HepG2 (cell line): ENCODE measurements around the gene RASIP1. TPM values are rescaled to one million over a fixed set of nuclear protein-coding genes. Genes with fewer than 3 reads are reported as not detected.

Source experiments
- FOXO1 ChIP-seq: sonication (generic); formaldehyde crosslinking; IDR thresholded peaks from 2 replicates; pipeline ENCODE4 v1.4.0; 2020; ENCODE audit warnings: missing genetic modification reagents
- HCFC1 ChIP-seq: fragments of 150-350 bp; IDR thresholded peaks from 2 replicates; pipeline ENCODE4 v1.6.1; 2014; ENCODE audit warnings: low read depth, low read length
- MLLT10 ChIP-seq: sonication (generic); formaldehyde crosslinking; IDR thresholded peaks from 2 replicates; pipeline ENCODE4 v1.4.0; 2020; ENCODE audit warnings: missing genetic modification reagents
- NR2C2 ChIP-seq: sonication (generic); formaldehyde crosslinking; IDR thresholded peaks from 2 replicates; pipeline ENCODE4 v1.4.0; 2020; ENCODE audit warnings: missing genetic modification reagents, mild to moderate bottlenecking, moderate library complexity, borderline replicate concordance
- NR2F1 ChIP-seq, 2 experiments: fragments of 450-650 bp in 1 of 2; formaldehyde crosslinking in 1 of 2; IDR thresholded peaks; 2 replicates each; pipeline versions ENCODE4 v1.5.0 to v1.6.1; 2016 to 2020; ENCODE audit warnings: mild to moderate bottlenecking in 1 of 2, missing compliant biosample characterization in 1 of 2, missing genetic modification reagents in 1 of 2, moderate library complexity in 1 of 2
- PHF5A ChIP-seq: IDR thresholded peaks from one replicate; pipeline ENCODE4 v1.6.1; 2018; ENCODE audit warnings: low read depth, missing genetic modification reagents; ENCODE audit not compliant: unreplicated experiment
- POGZ ChIP-seq: sonication (generic); formaldehyde crosslinking; IDR thresholded peaks from 2 replicates; pipeline ENCODE4 v1.4.0; 2020; ENCODE audit warnings: mild to moderate bottlenecking, missing genetic modification reagents
- RARA ChIP-seq: IDR thresholded peaks from 2 replicates; pipeline ENCODE4 v1.6.1; 2016; ENCODE audit warnings: missing genetic modification reagents, missing compliant biosample characterization
- SMARCE1 ChIP-seq: fragments of 450-650 bp; IDR thresholded peaks from 2 replicates; pipeline ENCODE4 v1.6.1; 2017; ENCODE audit warnings: borderline replicate concordance
- ZFY ChIP-seq: sonication (generic); formaldehyde crosslinking; IDR thresholded peaks from 2 replicates; pipeline ENCODE4 v1.4.0; 2020; ENCODE audit warnings: missing genetic modification reagents
- ZNF33B ChIP-seq: sonication (generic); formaldehyde crosslinking; IDR thresholded peaks from 2 replicates; pipeline ENCODE4 v1.5.1; 2020; ENCODE audit warnings: mild to moderate bottlenecking, missing genetic modification reagents
- ZNF598 ChIP-seq: sonication (generic); formaldehyde crosslinking; IDR thresholded peaks from 2 replicates; pipeline ENCODE4 v1.5.1; 2020; ENCODE audit warnings: mild to moderate bottlenecking, missing genetic modification reagents, borderline replicate concordance
- ZNF724P ChIP-seq: sonication (generic); formaldehyde crosslinking; IDR thresholded peaks from 2 replicates; pipeline ENCODE4 v1.8.0; 2022; ENCODE audit warnings: missing genetic modification reagents, borderline replicate concordance
- ZNF83 ChIP-seq: sonication (generic); formaldehyde crosslinking; IDR thresholded peaks from 2 replicates; pipeline ENCODE4 v1.4.0; 2020; ENCODE audit warnings: missing genetic modification reagents, mild to moderate bottlenecking, borderline replicate concordance
- ZSCAN21 ChIP-seq: sonication (generic); formaldehyde crosslinking; IDR thresholded peaks from 2 replicates; pipeline ENCODE4 v1.8.0; 2022; ENCODE audit warnings: mild to moderate bottlenecking, missing genetic modification reagents, moderate library complexity, borderline replicate concordance
- polyA plus RNA-seq, 8 experiments: library from polyadenylated mRNA; depleted of rRNA in 3 of 8; stranded (reverse) in 7 of 8; unstranded in 1 of 8; fragments of >200 nt; fragmentation: Illumina TruSeq in 4 of 8; extraction: Trizol in 4 of 8; gene quantifications; 2 replicates each; pipeline versions ENCODE4 v1.2.1 to v1.2.3, GENCODE V29; 2011 to 2016; ENCODE audit warnings: low read depth in 4 of 8, missing spikeins in 1 of 8, mixed read lengths in 1 of 8; ENCODE audit not compliant: insufficient read depth in 1 of 8
- total RNA-seq, 5 experiments: library from RNA; depleted of rRNA; stranded (reverse); fragments of >200 nt; fragmentation: Illumina TruSeq; extraction: Trizol; gene quantifications; 2 replicates each; pipeline ENCODE4 v1.2.3, GENCODE V29; 2016; ENCODE audit warnings: low read depth in 1 of 5
- TF ChIP-seq, protein P1 (sequence below): IDR thresholded peaks from 2 replicates; pipeline ENCODE4 v1.6.1; 2016; ENCODE audit warnings: control low read depth
- TF ChIP-seq, protein P2 (sequence below): sonication (generic); formaldehyde crosslinking; IDR thresholded peaks from 2 replicates; pipeline ENCODE4 v1.4.0; 2020; ENCODE audit warnings: mild to moderate bottlenecking, missing genetic modification reagents
- TF ChIP-seq, protein P3 (sequence below): sonication (generic); formaldehyde crosslinking; IDR thresholded peaks from 2 replicates; pipeline ENCODE4 v1.5.0; 2020; ENCODE audit warnings: mild to moderate bottlenecking, missing genetic modification reagents, borderline replicate concordance
- TF ChIP-seq, protein P4 (sequence below): IDR thresholded peaks from 2 replicates; pipeline ENCODE4 v1.6.1; 2018; ENCODE audit warnings: missing genetic modification reagents, mild to moderate bottlenecking, missing compliant biosample characterization

The RASIP1 gene
- total and polyA plus RNA-seq, 2 of the 13 experiments (the other 11 are each of a cell fraction or from before 2014, with no cell fraction given): 0.44 to 0.58 TPM

DNA sequence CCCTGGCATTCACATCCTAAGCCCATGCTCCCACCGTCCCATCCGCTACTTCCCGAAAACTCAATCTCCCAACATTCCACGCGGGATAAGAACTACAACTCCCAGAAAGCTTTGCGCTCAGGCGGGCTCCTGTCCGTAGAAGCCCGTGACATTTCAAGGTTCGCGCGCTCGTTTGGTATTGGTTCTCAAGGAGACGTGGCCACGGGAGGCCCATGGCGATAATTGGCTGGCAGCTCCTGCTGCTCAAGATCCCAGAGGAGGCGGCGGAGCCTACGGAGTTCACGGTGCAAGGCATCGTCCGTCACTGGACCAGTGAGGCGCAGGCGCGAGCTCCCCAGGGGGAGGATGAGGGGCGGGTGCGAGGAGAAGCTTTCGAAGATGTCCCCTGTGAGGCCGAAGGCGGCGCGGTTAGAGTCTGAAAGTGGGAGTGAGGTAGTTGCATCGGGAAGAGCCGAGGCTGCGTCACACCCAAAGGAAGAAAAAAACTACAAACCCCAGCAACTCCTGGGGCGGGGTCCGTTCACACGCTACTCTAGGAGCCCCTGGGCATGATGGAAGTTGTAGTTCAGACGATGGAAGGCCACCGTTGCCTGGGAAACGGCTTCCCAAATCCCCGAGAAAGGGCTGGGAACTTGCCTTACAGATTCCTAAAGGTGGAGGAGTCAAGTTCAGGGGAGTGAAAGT is 19.7 kb downstream of the RASIP1 start (continued):
- TF ChIP-seq, protein P1, sequence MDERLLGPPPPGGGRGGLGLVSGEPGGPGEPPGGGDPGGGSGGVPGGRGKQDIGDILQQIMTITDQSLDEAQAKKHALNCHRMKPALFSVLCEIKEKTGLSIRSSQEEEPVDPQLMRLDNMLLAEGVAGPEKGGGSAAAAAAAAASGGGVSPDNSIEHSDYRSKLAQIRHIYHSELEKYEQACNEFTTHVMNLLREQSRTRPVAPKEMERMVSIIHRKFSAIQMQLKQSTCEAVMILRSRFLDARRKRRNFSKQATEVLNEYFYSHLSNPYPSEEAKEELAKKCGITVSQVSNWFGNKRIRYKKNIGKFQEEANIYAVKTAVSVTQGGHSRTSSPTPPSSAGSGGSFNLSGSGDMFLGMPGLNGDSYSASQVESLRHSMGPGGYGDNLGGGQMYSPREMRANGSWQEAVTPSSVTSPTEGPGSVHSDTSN (CRISPR knock-in tag): peak; percentile 67; the same call in 1 of the 2 replicates
- TF ChIP-seq SMARCE1: no peak
- no peak for TF ChIP-seq MLLT10 (CRISPR knock-in tag)
- TF ChIP-seq ZNF83 (CRISPR knock-in tag): no peak
- TF ChIP-seq, protein P2, sequence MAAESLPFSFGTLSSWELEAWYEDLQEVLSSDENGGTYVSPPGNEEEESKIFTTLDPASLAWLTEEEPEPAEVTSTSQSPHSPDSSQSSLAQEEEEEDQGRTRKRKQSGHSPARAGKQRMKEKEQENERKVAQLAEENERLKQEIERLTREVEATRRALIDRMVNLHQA (CRISPR knock-in tag): no peak
- no peak for TF ChIP-seq ZNF724P (CRISPR knock-in tag)
- TF ChIP-seq ZNF598 (CRISPR knock-in tag): 0 out of 2 replicates have a peak, but pooled peaks have one; percentile 60
- TF ChIP-seq FOXO1 (CRISPR knock-in tag): no peak
- TF ChIP-seq ZSCAN21 (CRISPR knock-in tag): no peak; the same call in 1 of the 2 replicates
- peak; percentile 97 for TF ChIP-seq HCFC1
- 0 out of 2 replicates have a peak, but pooled peaks have one; percentile 24 for TF ChIP-seq POGZ (CRISPR knock-in tag)
- TF ChIP-seq ZNF33B (CRISPR knock-in tag): peak; percentile 49; the same call in 1 of the 2 replicates
- peak; percentile 76 for TF ChIP-seq NR2C2 (CRISPR knock-in tag)
- peak; percentile 71 for TF ChIP-seq PHF5A (CRISPR knock-in tag)
- no peak for TF ChIP-seq NR2F1 (CRISPR knock-in tag; IDR thresholded peaks at IDR 0.05)
- TF ChIP-seq, protein P3, sequence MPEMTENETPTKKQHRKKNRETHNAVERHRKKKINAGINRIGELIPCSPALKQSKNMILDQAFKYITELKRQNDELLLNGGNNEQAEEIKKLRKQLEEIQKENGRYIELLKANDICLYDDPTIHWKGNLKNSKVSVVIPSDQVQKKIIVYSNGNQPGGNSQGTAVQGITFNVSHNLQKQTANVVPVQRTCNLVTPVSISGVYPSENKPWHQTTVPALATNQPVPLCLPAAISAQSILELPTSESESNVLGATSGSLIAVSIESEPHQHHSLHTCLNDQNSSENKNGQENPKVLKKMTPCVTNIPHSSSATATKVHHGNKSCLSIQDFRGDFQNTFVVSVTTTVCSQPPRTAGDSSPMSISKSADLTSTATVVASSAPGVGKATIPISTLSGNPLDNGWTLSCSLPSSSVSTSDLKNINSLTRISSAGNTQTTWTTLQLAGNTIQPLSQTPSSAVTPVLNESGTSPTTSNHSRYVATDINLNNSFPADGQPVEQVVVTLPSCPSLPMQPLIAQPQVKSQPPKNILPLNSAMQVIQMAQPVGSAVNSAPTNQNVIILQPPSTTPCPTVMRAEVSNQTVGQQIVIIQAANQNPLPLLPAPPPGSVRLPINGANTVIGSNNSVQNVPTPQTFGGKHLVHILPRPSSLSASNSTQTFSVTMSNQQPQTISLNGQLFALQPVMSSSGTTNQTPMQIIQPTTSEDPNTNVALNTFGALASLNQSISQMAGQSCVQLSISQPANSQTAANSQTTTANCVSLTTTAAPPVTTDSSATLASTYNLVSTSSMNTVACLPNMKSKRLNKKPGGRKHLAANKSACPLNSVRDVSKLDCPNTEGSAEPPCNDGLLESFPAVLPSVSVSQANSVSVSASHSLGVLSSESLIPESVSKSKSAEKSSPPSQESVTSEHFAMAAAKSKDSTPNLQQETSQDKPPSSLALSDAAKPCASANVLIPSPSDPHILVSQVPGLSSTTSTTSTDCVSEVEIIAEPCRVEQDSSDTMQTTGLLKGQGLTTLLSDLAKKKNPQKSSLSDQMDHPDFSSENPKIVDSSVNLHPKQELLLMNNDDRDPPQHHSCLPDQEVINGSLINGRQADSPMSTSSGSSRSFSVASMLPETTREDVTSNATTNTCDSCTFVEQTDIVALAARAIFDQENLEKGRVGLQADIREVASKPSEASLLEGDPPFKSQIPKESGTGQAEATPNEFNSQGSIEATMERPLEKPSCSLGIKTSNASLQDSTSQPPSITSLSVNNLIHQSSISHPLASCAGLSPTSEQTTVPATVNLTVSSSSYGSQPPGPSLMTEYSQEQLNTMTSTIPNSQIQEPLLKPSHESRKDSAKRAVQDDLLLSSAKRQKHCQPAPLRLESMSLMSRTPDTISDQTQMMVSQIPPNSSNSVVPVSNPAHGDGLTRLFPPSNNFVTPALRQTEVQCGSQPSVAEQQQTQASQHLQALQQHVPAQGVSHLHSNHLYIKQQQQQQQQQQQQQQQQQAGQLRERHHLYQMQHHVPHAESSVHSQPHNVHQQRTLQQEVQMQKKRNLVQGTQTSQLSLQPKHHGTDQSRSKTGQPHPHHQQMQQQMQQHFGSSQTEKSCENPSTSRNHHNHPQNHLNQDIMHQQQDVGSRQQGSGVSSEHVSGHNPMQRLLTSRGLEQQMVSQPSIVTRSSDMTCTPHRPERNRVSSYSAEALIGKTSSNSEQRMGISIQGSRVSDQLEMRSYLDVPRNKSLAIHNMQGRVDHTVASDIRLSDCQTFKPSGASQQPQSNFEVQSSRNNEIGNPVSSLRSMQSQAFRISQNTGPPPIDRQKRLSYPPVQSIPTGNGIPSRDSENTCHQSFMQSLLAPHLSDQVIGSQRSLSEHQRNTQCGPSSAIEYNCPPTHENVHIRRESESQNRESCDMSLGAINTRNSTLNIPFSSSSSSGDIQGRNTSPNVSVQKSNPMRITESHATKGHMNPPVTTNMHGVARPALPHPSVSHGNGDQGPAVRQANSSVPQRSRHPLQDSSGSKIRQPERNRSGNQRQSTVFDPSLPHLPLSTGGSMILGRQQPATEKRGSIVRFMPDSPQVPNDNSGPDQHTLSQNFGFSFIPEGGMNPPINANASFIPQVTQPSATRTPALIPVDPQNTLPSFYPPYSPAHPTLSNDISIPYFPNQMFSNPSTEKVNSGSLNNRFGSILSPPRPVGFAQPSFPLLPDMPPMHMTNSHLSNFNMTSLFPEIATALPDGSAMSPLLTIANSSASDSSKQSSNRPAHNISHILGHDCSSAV (CRISPR knock-in tag): no peak
- TF ChIP-seq, protein P4, sequence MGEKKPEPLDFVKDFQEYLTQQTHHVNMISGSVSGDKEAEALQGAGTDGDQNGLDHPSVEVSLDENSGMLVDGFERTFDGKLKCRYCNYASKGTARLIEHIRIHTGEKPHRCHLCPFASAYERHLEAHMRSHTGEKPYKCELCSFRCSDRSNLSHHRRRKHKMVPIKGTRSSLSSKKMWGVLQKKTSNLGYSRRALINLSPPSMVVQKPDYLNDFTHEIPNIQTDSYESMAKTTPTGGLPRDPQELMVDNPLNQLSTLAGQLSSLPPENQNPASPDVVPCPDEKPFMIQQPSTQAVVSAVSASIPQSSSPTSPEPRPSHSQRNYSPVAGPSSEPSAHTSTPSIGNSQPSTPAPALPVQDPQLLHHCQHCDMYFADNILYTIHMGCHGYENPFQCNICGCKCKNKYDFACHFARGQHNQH (CRISPR knock-in tag): peak; percentile 81
- peak; percentile 74 for TF ChIP-seq ZFY (CRISPR knock-in tag)
- TF ChIP-seq RARA (CRISPR knock-in tag): 0 out of 2 replicates have a peak, but pooled peaks have one; percentile 11
